Natural killer cell (primary cell): ENCODE data around the gene MIPEP. TPM values are rescaled to one million over a fixed set of nuclear protein-coding genes. Genes with fewer than 3 reads are reported as not detected.
"Not testable (repeated sequence)": the region's sequence is repeated elsewhere in the genome, so short reads cannot be mapped to it uniquely, and the experiment has no call there.

ENCODE experiments used
- ATAC-seq, 3 donors: fragments of 150-1000 bp in 2 of 3; fragments of 200-7000 bp in 1 of 3; cut with Tn5 transposase; 1 replicate in 1 of 3; 2 replicates in 2 of 3; pipeline ENCODE4 v1.10.0; 2021; ENCODE audit warnings: mild to moderate bottlenecking in 2 of 3, moderate library complexity in 2 of 3
- DNase-seq, 2 donors: peaks; one replicate each; pipeline versions ENCODE4 v3.0.0 to v3.0.0-alpha.2; 2013 to 2021; ENCODE audit warnings: mixed read lengths in 1 of 2
- H3K27ac ChIP-seq: one replicate; pipeline ENCODE4 v1.5.1; 2013; ENCODE audit warnings: mild to moderate bottlenecking, low read length
- H3K27me3 ChIP-seq: one replicate; pipeline ENCODE4 v1.6.1; 2013; ENCODE audit warnings: low read length; ENCODE audit not compliant: control insufficient read depth, insufficient read depth
- H3K36me3 ChIP-seq: one replicate; pipeline ENCODE4 v1.6.1; 2013; ENCODE audit warnings: low read length; ENCODE audit not compliant: control insufficient read depth, insufficient read depth
- H3K4me1 ChIP-seq: one replicate; pipeline ENCODE4 v1.6.1; 2013; ENCODE audit warnings: low read length; ENCODE audit not compliant: control insufficient read depth, insufficient read depth
- H3K4me3 ChIP-seq: one replicate; pipeline ENCODE4 v1.5.1; 2013; ENCODE audit warnings: low read length
- H3K9me3 ChIP-seq: one replicate; pipeline ENCODE4 v1.6.1; 2013; ENCODE audit warnings: low read length; ENCODE audit not compliant: control insufficient read depth, insufficient read depth
- H3K27ac Mint-ChIP-seq, 2 donors: one replicate each; pipeline ENCODE4 v1.8.0; 2022; ENCODE audit warnings: mild to moderate bottlenecking in 2 of 2, mixed read lengths in 2 of 2, moderate library complexity in 1 of 2
- H3K27me3 Mint-ChIP-seq, 2 donors: one replicate each; pipeline ENCODE4 v1.8.0; 2022; ENCODE audit warnings: low read depth in 2 of 2, mixed read lengths in 2 of 2
- H3K36me3 Mint-ChIP-seq: one replicate; pipeline ENCODE4 v1.8.0; 2022; ENCODE audit warnings: mixed read lengths
- H3K4me1 Mint-ChIP-seq, 2 donors: one replicate each; pipeline ENCODE4 v1.8.0; 2022; ENCODE audit warnings: mixed read lengths in 2 of 2
- H3K4me3 Mint-ChIP-seq: one replicate; pipeline ENCODE4 v1.8.0; 2022; ENCODE audit warnings: mild to moderate bottlenecking, moderate library complexity, mixed read lengths
- H3K9me3 Mint-ChIP-seq, 2 donors: one replicate each; pipeline ENCODE4 v1.8.0; 2022; ENCODE audit warnings: mixed read lengths in 2 of 2
- WGBS: methylation state at CpG from one replicate; pipeline ENCODE4 v1.1.7; 2013; ENCODE audit warnings: missing lambda C conversion rate; ENCODE audit not compliant: insufficient coverage; 5-methylcytosine and 5-hydroxymethylcytosine counted together
- intact Hi-C: fragments of 100-400 bp; cut with micrococcal nuclease; formaldehyde crosslinking; loops from one replicate; pipeline ENCODE4 v1.14.2; 2022
- total RNA-seq, 4 donors: library from RNA; stranded (reverse); fragments of 120-200 nt in 1 of 4; gene quantifications; one replicate each; pipeline versions ENCODE4 v1.2.3 to v1.2.4, GENCODE V29; 2013 to 2022
- TF ChIP-seq, protein P1 (sequence below): fragments of 200-600 bp; IDR thresholded peaks from one replicate; pipeline ENCODE4 v1.8.0; 2022; ENCODE audit warnings: antibody characterized with exemption

Gene MIPEP
- total RNA-seq, 3 donors from 2014 or later (not counting 1 experiment from before 2014, with no cell fraction given): 9.7 to 10.1 (median 9.7) TPM

DNA sequence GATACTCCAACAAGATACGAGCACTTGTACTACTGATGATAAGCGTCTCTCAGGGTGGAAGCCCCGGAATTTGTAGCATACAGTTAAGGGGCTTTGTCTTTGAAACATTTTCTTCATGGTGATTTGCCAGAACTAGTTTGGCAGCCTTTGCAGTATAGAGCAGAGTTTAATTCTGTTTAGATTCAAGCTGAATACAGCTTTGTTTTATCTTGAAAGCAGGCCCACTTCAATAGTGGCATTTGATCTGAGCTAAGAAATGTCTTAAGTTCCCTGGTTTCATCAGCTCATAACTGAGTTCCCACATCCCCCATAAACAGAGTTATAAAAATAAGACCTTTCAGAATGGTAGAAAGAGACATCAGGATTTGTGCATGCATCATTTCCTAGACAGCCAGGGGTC, 125.9 kb downstream of the MIPEP start:
- H3K27me3 Mint-ChIP-seq: no peaks in the 10 kb centered on the region
- Histone ChIP-seq H3K4me1 (no peaks in the 10 kb centered on the region), H3K27ac (no peak overlapping the region), H3K36me3 (peaks cover 2% of the 10 kb centered on the region), H3K4me3 (no peak overlapping the region), H3K27me3 (no peaks in the 10 kb centered on the region), H3K9me3 (no peaks in the 10 kb centered on the region)
- WGBS: 100% methylated on average over 3 of the region's 3 CpGs
- no peak for DNase-seq
- H3K36me3 Mint-ChIP-seq: no peaks in the 10 kb centered on the region
- TF ChIP-seq, protein P1, sequence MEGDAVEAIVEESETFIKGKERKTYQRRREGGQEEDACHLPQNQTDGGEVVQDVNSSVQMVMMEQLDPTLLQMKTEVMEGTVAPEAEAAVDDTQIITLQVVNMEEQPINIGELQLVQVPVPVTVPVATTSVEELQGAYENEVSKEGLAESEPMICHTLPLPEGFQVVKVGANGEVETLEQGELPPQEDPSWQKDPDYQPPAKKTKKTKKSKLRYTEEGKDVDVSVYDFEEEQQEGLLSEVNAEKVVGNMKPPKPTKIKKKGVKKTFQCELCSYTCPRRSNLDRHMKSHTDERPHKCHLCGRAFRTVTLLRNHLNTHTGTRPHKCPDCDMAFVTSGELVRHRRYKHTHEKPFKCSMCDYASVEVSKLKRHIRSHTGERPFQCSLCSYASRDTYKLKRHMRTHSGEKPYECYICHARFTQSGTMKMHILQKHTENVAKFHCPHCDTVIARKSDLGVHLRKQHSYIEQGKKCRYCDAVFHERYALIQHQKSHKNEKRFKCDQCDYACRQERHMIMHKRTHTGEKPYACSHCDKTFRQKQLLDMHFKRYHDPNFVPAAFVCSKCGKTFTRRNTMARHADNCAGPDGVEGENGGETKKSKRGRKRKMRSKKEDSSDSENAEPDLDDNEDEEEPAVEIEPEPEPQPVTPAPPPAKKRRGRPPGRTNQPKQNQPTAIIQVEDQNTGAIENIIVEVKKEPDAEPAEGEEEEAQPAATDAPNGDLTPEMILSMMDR: no peak
- intact Hi-C loops: no loop called here
- no peak for ATAC-seq
- H3K4me1 Mint-ChIP-seq: peaks cover 0 to 5% of the 10 kb centered on the region in 2 donors
- H3K27ac Mint-ChIP-seq: no peak overlapping the region
- no peaks in the 10 kb centered on the region for H3K9me3 Mint-ChIP-seq
- no peak overlapping the region for H3K4me3 Mint-ChIP-seq

DNA sequence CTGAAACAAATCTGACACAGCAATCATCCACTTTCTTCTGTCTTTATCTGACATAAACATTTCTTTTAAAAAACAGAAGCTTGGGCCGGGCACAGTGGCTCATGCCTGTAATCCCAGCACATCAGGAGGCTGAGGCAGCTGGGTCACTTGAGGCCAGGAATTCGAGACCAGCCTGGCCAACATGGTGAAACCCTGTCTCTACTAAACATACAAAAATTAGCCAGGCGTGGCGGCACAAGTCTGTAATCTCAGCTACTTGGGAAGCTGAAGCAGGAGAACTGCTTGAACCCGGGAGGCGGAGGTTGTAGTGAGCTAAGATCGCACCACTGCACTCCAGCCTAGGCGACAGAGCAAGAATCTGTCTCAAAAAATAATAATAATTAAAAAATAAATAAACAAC, 127.4 kb downstream of the MIPEP start:
- ATAC-seq, H3K4me3 ChIP-seq, DNase-seq, H3K36me3 Mint-ChIP-seq, H3K27ac ChIP-seq, H3K4me1 ChIP-seq, H3K36me3 ChIP-seq, H3K9me3 Mint-ChIP-seq, intact Hi-C loops, H3K9me3 ChIP-seq, H3K27me3 Mint-ChIP-seq, H3K4me1 Mint-ChIP-seq, H3K27me3 ChIP-seq, H3K27ac Mint-ChIP-seq, H3K4me3 Mint-ChIP-seq: not testable (repeated sequence)
- 97% methylated on average over 8 of the region's 8 CpGs for WGBS

DNA sequence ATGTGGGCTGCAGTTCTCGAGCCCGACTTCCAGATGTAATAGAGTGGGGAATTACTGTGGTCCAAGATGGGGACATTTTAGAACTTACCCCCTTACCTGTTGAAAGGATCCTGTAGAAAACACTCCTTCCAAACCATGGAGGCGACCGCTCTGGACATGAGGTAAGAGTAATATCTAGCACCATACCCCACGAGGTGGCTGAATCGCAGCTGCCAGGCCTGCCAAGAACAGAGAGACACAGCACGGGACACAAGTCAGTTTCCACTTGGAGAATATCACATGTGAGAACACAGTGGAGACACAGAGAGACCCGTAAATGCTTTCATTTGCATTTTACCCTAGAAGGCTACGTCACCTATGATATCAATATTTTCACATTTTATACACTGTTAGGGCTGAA, 129.2 kb downstream of the MIPEP start:
- H3K9me3 Mint-ChIP-seq: no peaks in the 10 kb centered on the region
- no peaks in the 10 kb centered on the region for H3K27me3 Mint-ChIP-seq
- Histone ChIP-seq H3K4me3 (no peak overlapping the region), H3K9me3 (no peaks in the 10 kb centered on the region), H3K27me3 (no peaks in the 10 kb centered on the region), H3K4me1 (no peaks in the 10 kb centered on the region), H3K27ac (no peak overlapping the region), H3K36me3 (peaks cover 2% of the 10 kb centered on the region)
- intact Hi-C loops: no loop called here
- H3K4me3 Mint-ChIP-seq: no peak overlapping the region
- no peak overlapping the region for H3K27ac Mint-ChIP-seq
- TF ChIP-seq, protein P1: no peak
- DNase-seq (no peak), ATAC-seq (no peak)
- no peaks in the 10 kb centered on the region for H3K4me1 Mint-ChIP-seq
- H3K36me3 Mint-ChIP-seq: no peaks in the 10 kb centered on the region
- WGBS: 97% methylated on average over 7 of the region's 9 CpGs

DNA sequence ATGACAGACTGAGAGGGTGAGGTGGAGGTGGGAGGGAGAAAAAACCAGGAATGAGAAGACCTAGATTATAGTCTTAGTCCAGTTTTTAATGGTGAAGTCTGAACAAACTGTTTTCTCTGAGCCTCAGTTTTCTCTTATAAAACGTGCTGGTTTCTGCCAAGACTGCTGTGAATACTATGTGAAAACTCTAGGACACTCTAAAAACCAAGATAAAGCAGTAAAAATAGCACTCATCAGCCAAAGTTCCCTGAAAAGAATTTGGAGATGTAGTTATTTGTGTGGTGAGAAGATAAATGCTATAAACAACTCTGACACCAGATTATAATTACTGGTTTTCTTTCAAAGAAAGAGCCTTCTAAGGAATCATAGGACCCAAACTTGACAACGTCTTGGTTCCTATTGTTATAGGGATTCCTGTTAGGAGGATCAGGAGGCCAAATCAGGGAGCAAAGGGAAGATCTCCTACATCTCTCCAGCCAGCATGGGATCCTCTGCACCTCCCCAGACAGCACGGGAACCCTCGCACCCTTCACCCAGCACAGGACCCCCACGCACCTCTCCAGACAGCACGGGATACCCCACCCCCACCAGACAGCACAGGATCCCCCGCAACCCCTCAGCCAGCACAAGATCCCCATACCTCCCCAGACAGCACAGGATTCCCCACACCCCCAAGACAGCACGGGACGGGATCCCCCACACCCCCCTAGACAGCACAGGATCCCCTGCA, 130.2 kb downstream of the MIPEP start:
- no peaks in the 10 kb centered on the region for H3K4me1 Mint-ChIP-seq
- peak in 1 of 3 donors; percentile 33 for ATAC-seq
- intact Hi-C loops: no loop called here
- Histone ChIP-seq H3K9me3 (no peaks in the 10 kb centered on the region), H3K4me3 (no peak overlapping the region), H3K36me3 (peaks cover 5% of the 10 kb centered on the region), H3K27me3 (no peaks in the 10 kb centered on the region), H3K27ac (no peak overlapping the region), H3K4me1 (no peaks in the 10 kb centered on the region)
- no peaks in the 10 kb centered on the region for H3K36me3 Mint-ChIP-seq
- no peak overlapping the region for H3K4me3 Mint-ChIP-seq
- no peak overlapping the region for H3K27ac Mint-ChIP-seq
- no peaks in the 10 kb centered on the region for H3K9me3 Mint-ChIP-seq
- no peak for DNase-seq
- no peaks in the 10 kb centered on the region for H3K27me3 Mint-ChIP-seq
- 97% methylated on average over 9 of the region's 9 CpGs for WGBS
- TF ChIP-seq, protein P1: no peak
